ENCODE measurements around the gene OR2A12.
"Not testable (repeated sequence)": the region's sequence is repeated elsewhere in the genome, so short reads cannot be mapped to it uniquely, and the experiment has no call there.

The OR2A12 gene

DNA sequence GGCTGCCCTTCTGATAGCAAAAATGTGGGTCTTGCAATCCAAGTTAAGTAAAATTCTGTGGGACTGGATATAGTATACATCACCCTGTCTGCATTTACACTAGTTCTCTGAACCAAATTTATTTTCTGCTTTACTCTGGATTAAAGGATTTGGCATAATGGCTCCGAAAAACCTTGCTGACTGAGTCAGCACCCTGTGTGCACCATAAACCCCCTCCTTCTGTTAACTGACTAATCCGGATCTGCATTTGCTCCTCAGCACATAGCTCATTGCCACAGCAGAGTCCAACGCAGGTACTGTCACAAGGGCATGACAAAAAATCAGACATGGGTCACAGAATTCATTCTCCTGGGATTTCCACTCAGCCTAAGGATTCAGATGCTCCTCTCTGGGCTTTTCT lies 36.0 kb upstream of the OR2A12 start:
- TF ChIP-seq, protein P1, sequence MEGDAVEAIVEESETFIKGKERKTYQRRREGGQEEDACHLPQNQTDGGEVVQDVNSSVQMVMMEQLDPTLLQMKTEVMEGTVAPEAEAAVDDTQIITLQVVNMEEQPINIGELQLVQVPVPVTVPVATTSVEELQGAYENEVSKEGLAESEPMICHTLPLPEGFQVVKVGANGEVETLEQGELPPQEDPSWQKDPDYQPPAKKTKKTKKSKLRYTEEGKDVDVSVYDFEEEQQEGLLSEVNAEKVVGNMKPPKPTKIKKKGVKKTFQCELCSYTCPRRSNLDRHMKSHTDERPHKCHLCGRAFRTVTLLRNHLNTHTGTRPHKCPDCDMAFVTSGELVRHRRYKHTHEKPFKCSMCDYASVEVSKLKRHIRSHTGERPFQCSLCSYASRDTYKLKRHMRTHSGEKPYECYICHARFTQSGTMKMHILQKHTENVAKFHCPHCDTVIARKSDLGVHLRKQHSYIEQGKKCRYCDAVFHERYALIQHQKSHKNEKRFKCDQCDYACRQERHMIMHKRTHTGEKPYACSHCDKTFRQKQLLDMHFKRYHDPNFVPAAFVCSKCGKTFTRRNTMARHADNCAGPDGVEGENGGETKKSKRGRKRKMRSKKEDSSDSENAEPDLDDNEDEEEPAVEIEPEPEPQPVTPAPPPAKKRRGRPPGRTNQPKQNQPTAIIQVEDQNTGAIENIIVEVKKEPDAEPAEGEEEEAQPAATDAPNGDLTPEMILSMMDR (IDR thresholded peaks at IDR 0.05; ENCODE audit: borderline replicate concordance, insufficient read depth, low read depth, low read length) = no peak

DNA sequence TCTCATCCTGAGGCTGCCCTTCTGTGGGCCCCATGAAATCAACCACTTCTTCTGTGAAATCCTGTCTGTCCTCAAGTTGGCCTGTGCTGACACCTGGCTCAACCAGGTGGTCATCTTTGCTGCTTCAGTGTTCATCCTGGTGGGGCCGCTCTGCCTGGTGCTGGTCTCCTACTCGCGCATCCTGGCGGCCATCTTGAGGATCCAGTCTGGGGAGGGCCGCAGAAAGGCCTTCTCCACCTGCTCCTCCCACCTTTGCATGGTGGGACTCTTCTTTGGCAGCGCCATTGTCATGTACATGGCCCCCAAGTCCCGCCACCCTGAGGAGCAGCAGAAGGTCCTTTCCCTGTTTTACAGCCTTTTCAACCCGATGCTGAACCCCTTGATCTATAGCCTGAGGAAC lies 35.2 kb upstream of the OR2A12 start:
- H3K4me3 ChIP-seq (ENCODE audit: low read depth, low read length) = not testable (repeated sequence)

More for the DNA sequence above, 36.0 kb upstream of the OR2A12 start:
- H3K4me3 ChIP-seq (ENCODE audit: low read depth, low read length) = no peak overlapping the region

DNA sequence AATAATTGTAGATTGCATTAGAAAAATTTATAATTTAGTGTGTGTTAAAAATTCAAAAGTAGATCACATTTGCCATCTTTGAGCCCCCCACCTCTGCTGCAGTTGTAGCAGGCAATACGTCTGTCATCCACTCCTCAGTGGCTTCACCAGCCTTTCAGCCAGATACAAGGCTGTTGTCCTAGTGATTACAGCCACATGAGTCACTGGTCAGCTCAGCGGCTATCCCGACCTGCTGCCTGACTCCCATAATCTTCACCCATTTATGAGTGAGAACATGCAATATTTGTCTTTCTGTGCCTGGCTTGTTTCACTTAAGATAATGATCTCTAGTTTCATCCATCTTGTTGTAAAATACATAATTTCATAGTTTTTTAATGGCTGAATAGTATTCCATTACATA lies 28.1 kb upstream of the OR2A12 start:
- TF ChIP-seq, protein P1 (IDR thresholded peaks at IDR 0.05; ENCODE audit: borderline replicate concordance, insufficient read depth, low read depth, low read length) = no peak
- H3K4me3 ChIP-seq (ENCODE audit: low read depth, low read length) = no peak overlapping the region

DNA sequence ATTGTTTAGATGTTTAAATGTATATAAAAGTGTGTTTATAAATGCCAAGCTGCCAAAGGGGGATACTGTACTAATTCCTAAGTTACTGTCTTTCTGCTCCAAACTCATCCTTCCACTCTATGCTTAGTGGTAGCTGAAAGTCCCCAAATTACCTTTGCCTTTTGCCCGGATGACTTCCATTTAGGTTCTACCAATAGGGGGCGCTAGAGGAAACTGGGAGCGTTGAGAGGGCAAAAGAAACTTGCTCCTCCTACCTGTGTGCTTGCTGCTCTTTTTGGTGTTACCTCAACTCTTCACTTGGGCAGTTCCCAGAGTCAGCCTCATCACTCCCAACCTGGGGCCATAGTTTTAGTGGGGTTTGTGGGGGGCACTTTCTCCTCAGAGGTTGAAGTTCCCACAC lies 22.4 kb upstream of the OR2A12 start:
- TF ChIP-seq, protein P1 (IDR thresholded peaks at IDR 0.05; ENCODE audit: borderline replicate concordance, insufficient read depth, low read depth, low read length) = peak; percentile 56; the same call in 1 of the 2 replicates

DNA sequence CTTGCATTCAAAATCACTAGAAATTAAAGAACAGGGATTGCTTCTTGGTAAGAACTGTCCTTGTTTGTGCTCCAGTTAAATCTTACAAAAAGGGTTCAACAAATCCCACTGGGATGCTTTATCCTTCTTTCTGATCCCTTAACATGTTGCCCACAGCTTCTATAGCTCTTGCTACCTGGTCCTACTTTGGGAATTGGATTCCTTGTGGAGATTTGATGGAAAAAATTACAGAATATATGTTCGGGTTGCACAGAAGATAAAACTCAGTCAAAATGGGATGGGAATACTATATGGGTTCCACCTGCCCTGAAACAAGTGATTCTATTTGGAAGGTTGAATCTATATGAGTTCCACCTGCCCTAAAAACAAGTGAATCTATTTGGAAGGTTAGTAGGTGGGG lies 16.6 kb upstream of the OR2A12 start, which contains the start of gene OR2A25:
OR2A25 (plus strand) TSS at position 301 of the 400 bp plus-strand sequence. CDS start 4,409 bp downstream, outside the sequence.
- H3K4me3 ChIP-seq (ENCODE audit: low read depth, low read length) = no peak within 1 kb of the TSS
- TF ChIP-seq, protein P1 (IDR thresholded peaks at IDR 0.05; ENCODE audit: borderline replicate concordance, insufficient read depth, low read depth, low read length) = no peak

More for the DNA sequence above, 22.4 kb upstream of the OR2A12 start:
- no peak overlapping the region for H3K4me3 ChIP-seq (ENCODE audit: low read depth, low read length)

DNA sequence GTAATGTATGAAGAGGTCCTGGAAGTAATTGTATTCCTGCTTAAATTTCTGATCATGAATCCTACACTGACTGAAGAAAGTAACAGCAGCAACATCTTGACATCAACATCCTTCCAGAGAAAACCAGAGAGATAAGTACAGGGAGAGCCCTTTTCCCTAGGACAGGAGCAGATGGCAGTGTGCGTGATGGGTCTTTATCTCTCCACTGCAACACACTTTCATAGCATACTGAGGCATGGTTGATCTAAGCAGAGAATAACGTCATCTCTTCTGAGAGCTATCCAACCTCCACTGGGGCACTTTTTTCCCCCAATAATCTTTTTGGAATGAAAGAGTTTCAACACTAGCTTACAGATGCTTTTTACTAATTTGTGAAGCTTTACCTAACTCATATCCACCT lies 16.1 kb upstream of the OR2A12 start:
- H3K4me3 ChIP-seq (ENCODE audit: low read depth, low read length) = no peak overlapping the region
- TF ChIP-seq, protein P1 (IDR thresholded peaks at IDR 0.05; ENCODE audit: borderline replicate concordance, insufficient read depth, low read depth, low read length) = no peak

DNA sequence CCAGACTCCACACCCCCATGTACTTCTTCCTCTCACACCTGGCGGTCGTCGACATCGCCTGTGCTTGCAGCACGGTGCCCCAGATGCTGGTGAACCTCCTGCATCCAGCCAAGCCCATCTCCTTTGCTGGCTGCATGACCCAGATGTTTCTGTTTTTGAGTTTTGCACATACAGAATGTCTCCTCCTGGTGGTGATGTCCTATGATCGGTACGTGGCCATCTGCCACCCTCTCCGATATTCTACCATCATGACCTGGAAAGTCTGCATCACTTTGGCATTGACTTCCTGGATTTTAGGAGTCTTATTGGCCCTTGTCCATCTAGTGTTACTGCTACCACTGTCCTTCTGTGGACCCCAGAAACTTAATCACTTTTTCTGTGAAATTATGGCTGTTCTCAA lies 11.7 kb upstream of the OR2A12 start:
- TF ChIP-seq, protein P1 (IDR thresholded peaks at IDR 0.05; ENCODE audit: borderline replicate concordance, insufficient read depth, low read depth, low read length) = no peak
- no peak overlapping the region for H3K4me3 ChIP-seq (ENCODE audit: low read depth, low read length)

DNA sequence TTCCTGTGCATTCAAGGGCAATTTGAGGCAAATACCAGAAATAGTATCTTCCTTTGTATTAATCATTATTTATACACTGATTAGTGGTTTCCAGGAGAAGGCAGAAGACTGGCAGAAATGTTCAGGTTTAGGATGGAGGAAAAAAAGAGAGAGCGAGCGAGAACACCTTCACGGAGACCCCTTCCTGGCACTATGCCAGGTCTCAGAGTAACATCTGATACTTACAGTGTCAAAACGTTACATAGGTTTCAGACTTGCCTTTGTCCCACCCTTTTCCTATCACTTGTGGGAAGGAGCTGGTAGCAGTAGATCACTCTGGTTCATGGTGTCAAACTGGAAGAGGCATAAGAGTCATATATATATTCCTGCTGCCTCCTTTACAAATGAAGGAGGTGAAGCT lies 652 bp downstream of the OR2A12 start:
- H3K4me3 ChIP-seq (ENCODE audit: low read depth, low read length) = no peak overlapping the region

More for the DNA sequence above, 652 bp downstream of the OR2A12 start:
- TF ChIP-seq, protein P1 (IDR thresholded peaks at IDR 0.05; ENCODE audit: borderline replicate concordance, insufficient read depth, low read depth, low read length) = no peak
